Measurements from ENCODE around the gene IL17C.

Gene IL17C

GRCh38 chr16:88685156-88686061 lies 47.0 kb downstream of the IL17C start:
- DNase-seq (ENCODE audit: low read depth, low spot score), result peak; percentile 53

DNA sequence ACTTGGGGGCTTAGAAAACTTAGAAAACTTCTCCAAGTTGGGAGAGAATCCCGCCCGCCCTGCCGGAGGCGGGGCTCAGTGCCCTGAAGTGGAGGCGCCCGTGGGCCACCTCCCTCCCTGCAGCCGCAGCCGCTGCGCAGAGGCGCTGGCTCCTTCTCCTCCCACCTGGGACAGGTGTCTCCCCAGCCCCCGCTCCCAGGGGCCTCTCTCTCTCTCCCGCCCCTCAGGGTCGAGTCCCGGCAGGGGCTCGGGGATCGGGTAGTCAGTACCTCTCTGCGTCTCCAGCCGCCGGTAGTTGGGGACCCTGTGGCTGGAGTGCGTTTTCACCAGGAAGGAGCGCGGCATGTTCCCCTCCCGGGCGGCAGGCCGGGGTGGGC lies 47.7 kb downstream of the IL17C start:
- DNase-seq (ENCODE audit: low read depth, low spot score), result no peak

DNA sequence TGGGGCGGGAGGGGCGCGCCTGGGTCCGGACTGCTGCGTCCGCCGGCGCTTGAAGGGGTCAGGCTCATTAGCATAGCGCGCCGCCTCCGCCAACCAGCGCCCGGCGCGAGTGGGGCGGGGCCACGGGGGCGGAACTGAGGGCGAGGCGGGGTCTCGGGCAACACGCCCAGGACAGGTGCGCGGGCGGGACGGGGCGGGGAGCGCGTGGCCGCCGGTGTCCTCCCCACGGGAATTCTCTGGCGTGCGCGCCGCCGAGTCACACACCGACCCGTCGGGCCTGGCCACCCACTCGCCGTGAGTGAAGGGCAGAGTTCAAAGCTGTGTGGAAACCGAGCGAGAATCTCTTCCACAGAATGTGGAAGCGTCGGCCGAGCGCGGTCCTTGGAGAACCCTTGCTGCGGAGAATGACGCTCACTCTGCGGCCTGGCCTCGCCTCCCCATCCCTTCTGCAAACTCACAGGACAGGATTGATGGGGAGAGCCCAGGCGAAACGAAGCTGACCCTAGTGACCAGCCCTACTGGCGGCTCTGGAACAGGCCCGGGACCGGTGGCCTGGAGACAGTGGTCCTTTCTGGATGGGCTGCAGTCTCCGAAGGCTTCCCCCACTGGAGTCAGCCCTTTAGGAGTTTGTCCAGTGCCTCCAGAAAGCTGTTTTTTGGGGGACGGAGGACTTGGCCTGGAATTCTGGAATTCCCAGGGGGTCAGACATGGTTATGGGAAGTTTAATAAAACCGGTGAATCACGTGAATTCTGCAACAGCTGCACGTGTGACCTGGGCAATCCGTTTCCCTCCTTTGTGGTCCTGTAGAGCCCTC lies 48.3 kb downstream of the IL17C start, which contains the start of gene SNAI3:
Gene SNAI3 (minus strand): TSS at position 69 of the 815 bp plus-strand sequence. CDS start 101 bp downstream, outside the sequence.
- DNase-seq (ENCODE audit: low read depth, low spot score), result peak; percentile 66

DNA sequence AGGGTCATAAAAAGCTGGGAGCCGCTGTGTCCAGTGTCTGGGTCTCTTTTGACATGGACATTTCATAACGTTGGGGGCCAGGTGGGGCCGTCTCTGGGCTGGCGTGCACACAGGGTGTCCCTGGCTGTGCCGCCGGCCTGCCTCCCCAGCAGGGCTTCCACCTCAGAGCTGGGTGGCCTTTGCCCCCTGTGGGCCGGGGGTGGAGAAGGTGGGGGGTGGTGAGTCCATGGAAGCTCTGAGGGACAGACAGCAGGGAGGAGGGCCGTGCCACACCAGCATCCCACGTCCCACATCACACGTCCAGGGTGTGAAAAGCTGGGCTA lies 48.8 kb downstream of the IL17C start:
- no peak for DNase-seq (ENCODE audit: low read depth, low spot score)

- no peak for DNase-seq (ENCODE audit: low read depth, low spot score)
Observed at GRCh38 chr16:88687676-88688012, 49.3 kb downstream of the IL17C start.

DNA sequence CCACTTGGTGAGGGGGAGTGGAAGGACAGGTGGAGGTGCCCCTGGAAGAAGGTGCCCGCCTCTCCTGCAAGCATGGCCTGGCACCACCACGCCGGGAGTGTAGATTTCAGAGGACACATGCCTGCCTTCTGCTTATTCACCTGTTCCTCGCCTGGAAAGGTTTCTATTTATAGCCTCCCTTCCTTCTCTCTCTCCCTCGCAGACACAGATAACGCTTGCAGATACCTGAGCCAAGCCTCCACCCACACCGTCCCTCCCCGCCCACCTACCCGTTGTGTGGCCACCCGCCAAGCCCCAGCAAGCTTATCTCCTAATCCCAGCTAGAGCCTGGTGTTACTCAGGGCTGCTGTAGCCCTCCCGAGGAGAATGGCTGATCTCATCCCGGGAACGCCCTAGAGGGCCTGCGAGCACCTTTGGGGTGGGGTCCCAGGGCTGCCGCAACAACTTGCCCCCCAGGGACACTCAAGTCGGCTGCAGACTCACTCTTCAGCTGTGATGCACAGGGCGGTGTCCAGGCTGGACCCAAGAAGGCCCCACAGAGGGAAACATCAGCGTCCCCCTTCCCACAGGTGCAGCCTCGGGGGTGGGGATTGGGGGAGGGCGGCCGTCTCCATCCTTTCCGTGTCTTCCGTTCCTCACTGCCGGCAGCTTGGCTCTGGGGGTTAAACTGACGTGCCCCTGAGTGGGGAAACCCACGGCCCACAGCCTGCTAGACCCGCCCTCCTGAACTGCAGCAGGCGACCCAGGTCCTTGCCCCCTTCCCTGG lies 49.8 kb downstream of the IL17C start:
- no peak for DNase-seq (ENCODE audit: low read depth, low spot score)

Data from activated naive CD8-positive, alpha-beta T cell treated with anti-CD3 and anti-CD28 coated beads, Interleukin-2, amount 50 U/mL, for 16 hours (primary cell).